ENCODE data around the gene RSPH1.

The RSPH1 gene

GRCh38 chr21:42444745-42445059, 51.3 kb downstream of the RSPH1 start:
- H3K9me3 ChIP-seq (ENCODE audit: insufficient read depth, low read length): no peaks in the 10 kb centered on the region
- H3K4me1 ChIP-seq (ENCODE audit: insufficient read depth, insufficient read length): peaks cover under 1% of the 10 kb centered on the region
- TF ChIP-seq SUZ12 (IDR thresholded peaks at IDR 0.05; ENCODE audit: extremely low read depth, insufficient read depth, insufficient read length) (no peak), YY1 (IDR thresholded peaks at IDR 0.05; ENCODE audit: insufficient read depth, insufficient read length) (no peak), ZNF274 (IDR thresholded peaks at IDR 0.05; ENCODE audit: low read depth, low read length) (no peak)
- no peaks in the 10 kb centered on the region for H3K27me3 ChIP-seq (ENCODE audit: insufficient read depth, insufficient read length)
- H3K4me3 ChIP-seq (ENCODE audit: insufficient read length, low read depth): no peak overlapping the region
- no peaks in the 10 kb centered on the region for H3K36me3 ChIP-seq (ENCODE audit: insufficient read depth, insufficient read length, low read length)
- H3K9ac ChIP-seq (ENCODE audit: insufficient read length, low read depth): no peak overlapping the region
- no peak for DNase-seq (ENCODE audit: low read depth, low spot score)

GRCh38 chr21:42443876-42444744, 51.9 kb downstream of the RSPH1 start:
- DNase-seq (ENCODE audit: low read depth, low spot score): no peak
- peaks cover 3% of the 10 kb centered on the region for H3K4me1 ChIP-seq (ENCODE audit: insufficient read depth, insufficient read length)
- TF ChIP-seq YY1 (IDR thresholded peaks at IDR 0.05; ENCODE audit: insufficient read depth, insufficient read length): no peak
- no peak for TF ChIP-seq SUZ12 (IDR thresholded peaks at IDR 0.05; ENCODE audit: extremely low read depth, insufficient read depth, insufficient read length)
- no peak for TF ChIP-seq ZNF274 (IDR thresholded peaks at IDR 0.05; ENCODE audit: low read depth, low read length)
- no peaks in the 10 kb centered on the region for H3K36me3 ChIP-seq (ENCODE audit: insufficient read depth, insufficient read length, low read length)
- H3K4me3 ChIP-seq (ENCODE audit: insufficient read length, low read depth): no peak overlapping the region
- H3K9me3 ChIP-seq (ENCODE audit: insufficient read depth, low read length): no peaks in the 10 kb centered on the region
- H3K27me3 ChIP-seq (ENCODE audit: insufficient read depth, insufficient read length): no peaks in the 10 kb centered on the region
- no peak overlapping the region for H3K9ac ChIP-seq (ENCODE audit: insufficient read length, low read depth)

GRCh38 chr21:42443181-42443785, 52.7 kb downstream of the RSPH1 start:
- no peak overlapping the region for H3K9ac ChIP-seq (ENCODE audit: insufficient read length, low read depth)
- TF ChIP-seq ZNF274 (IDR thresholded peaks at IDR 0.05; ENCODE audit: low read depth, low read length): no peak
- TF ChIP-seq SUZ12 (IDR thresholded peaks at IDR 0.05; ENCODE audit: extremely low read depth, insufficient read depth, insufficient read length): no peak
- no peak for TF ChIP-seq YY1 (IDR thresholded peaks at IDR 0.05; ENCODE audit: insufficient read depth, insufficient read length)
- peaks cover 3% of the 10 kb centered on the region for H3K4me1 ChIP-seq (ENCODE audit: insufficient read depth, insufficient read length)
- no peak overlapping the region for H3K4me3 ChIP-seq (ENCODE audit: insufficient read length, low read depth)
- H3K27me3 ChIP-seq (ENCODE audit: insufficient read depth, insufficient read length): no peaks in the 10 kb centered on the region
- H3K36me3 ChIP-seq (ENCODE audit: insufficient read depth, insufficient read length, low read length): no peaks in the 10 kb centered on the region
- no peaks in the 10 kb centered on the region for H3K9me3 ChIP-seq (ENCODE audit: insufficient read depth, low read length)
- no peak for DNase-seq (ENCODE audit: low read depth, low spot score)

GRCh38 chr21:42441963-42442362, 54.1 kb downstream of the RSPH1 start:
- no peaks in the 10 kb centered on the region for H3K27me3 ChIP-seq (ENCODE audit: insufficient read depth, insufficient read length)
- peaks cover 3% of the 10 kb centered on the region for H3K4me1 ChIP-seq (ENCODE audit: insufficient read depth, insufficient read length)
- TF ChIP-seq SUZ12 (IDR thresholded peaks at IDR 0.05; ENCODE audit: extremely low read depth, insufficient read depth, insufficient read length) (no peak), YY1 (IDR thresholded peaks at IDR 0.05; ENCODE audit: insufficient read depth, insufficient read length) (no peak), ZNF274 (IDR thresholded peaks at IDR 0.05; ENCODE audit: low read depth, low read length) (no peak)
- no peak overlapping the region for H3K9ac ChIP-seq (ENCODE audit: insufficient read length, low read depth)
- no peaks in the 10 kb centered on the region; the same call in 1 of the 2 replicates for H3K9me3 ChIP-seq (ENCODE audit: insufficient read depth, low read length)
- no peak for DNase-seq (ENCODE audit: low read depth, low spot score)
- H3K4me3 ChIP-seq (ENCODE audit: insufficient read length, low read depth): no peak overlapping the region
- H3K36me3 ChIP-seq (ENCODE audit: insufficient read depth, insufficient read length, low read length): no peaks in the 10 kb centered on the region

- TF ChIP-seq SUZ12 (IDR thresholded peaks at IDR 0.05; ENCODE audit: extremely low read depth, insufficient read depth, insufficient read length): no peak
- DNase-seq (ENCODE audit: low read depth, low spot score): no peak
- peaks cover 3% of the 10 kb centered on the region for H3K4me1 ChIP-seq (ENCODE audit: insufficient read depth, insufficient read length)
- peaks cover 8% of the 10 kb centered on the region for H3K27me3 ChIP-seq (ENCODE audit: insufficient read depth, insufficient read length)
- no peaks in the 10 kb centered on the region for H3K36me3 ChIP-seq (ENCODE audit: insufficient read depth, insufficient read length, low read length)
- no peak overlapping the region for H3K4me3 ChIP-seq (ENCODE audit: insufficient read length, low read depth)
- H3K9ac ChIP-seq (ENCODE audit: insufficient read length, low read depth): no peak overlapping the region
- no peaks in the 10 kb centered on the region; the same call in 1 of the 2 replicates for H3K9me3 ChIP-seq (ENCODE audit: insufficient read depth, low read length)
Measured at GRCh38 chr21:42440187-42440792, 55.7 kb downstream of the RSPH1 start.

GRCh38 chr21:42439284-42440186, 56.5 kb downstream of the RSPH1 start:
- Histone ChIP-seq H3K36me3 (ENCODE audit: insufficient read depth, insufficient read length, low read length) (no peaks in the 10 kb centered on the region), H3K9ac (ENCODE audit: insufficient read length, low read depth) (no peak overlapping the region), H3K9me3 (ENCODE audit: insufficient read depth, low read length) (no peaks in the 10 kb centered on the region; the same call in 1 of the 2 replicates), H3K4me3 (ENCODE audit: insufficient read length, low read depth) (no peak overlapping the region), H3K27me3 (ENCODE audit: insufficient read depth, insufficient read length) (peaks cover 15% of the 10 kb centered on the region), H3K4me1 (ENCODE audit: insufficient read depth, insufficient read length) (peaks cover 3% of the 10 kb centered on the region)
- no peak for DNase-seq (ENCODE audit: low read depth, low spot score)
- TF ChIP-seq ZNF274 (IDR thresholded peaks at IDR 0.05; ENCODE audit: low read depth, low read length) (no peak), SUZ12 (IDR thresholded peaks at IDR 0.05; ENCODE audit: extremely low read depth, insufficient read depth, insufficient read length) (no peak), YY1 (IDR thresholded peaks at IDR 0.05; ENCODE audit: insufficient read depth, insufficient read length) (no peak)

Data from NT2/D1 (cell line).